ENCODE results near the gene POLR1A.

Gene POLR1A

GRCh38 chr2:86056590-86057331 is 48.9 kb downstream of the POLR1A start:
- DNase-seq: no peak

- no peak for DNase-seq
These were observed 50.4 kb downstream of the POLR1A start for GRCh38 chr2:86055314-86055713.

- DNase-seq: no peak
These were observed 51.1 kb downstream of the POLR1A start for GRCh38 chr2:86054535-86055082.

- DNase-seq: no peak
These were observed 52.5 kb downstream of the POLR1A start for GRCh38 chr2:86053166-86053565.

GRCh38 chr2:86052676-86053075 is 53.0 kb downstream of the POLR1A start:
- no peak for DNase-seq

- no peak for DNase-seq
These were observed 53.4 kb downstream of the POLR1A start for GRCh38 chr2:86052265-86052664.

GRCh38 chr2:86050301-86050700 is 55.4 kb downstream of the POLR1A start:
- DNase-seq: no peak

GRCh38 chr2:86049529-86049928 is 56.2 kb downstream of the POLR1A start:
- DNase-seq: no peak

- DNase-seq: peak; percentile 28
These were observed 56.8 kb downstream of the POLR1A start for GRCh38 chr2:86048888-86049287.

- no peak for DNase-seq
These were observed 57.3 kb downstream of the POLR1A start for GRCh38 chr2:86048383-86048701.

GRCh38 chr2:86047575-86048382 is 57.9 kb downstream of the POLR1A start:
- no peak for DNase-seq

- no peak for DNase-seq
These were observed 60.1 kb downstream of the POLR1A start for GRCh38 chr2:86045541-86045940.

GRCh38 chr2:86044614-86045013 is 61.1 kb downstream of the POLR1A start:
- DNase-seq: no peak

GRCh38 chr2:86044045-86044444 is 61.6 kb downstream of the POLR1A start:
- no peak for DNase-seq

- no peak for DNase-seq
These were observed 63.2 kb downstream of the POLR1A start for GRCh38 chr2:86042256-86043168.

- no peak for DNase-seq
These were observed 65.6 kb downstream of the POLR1A start for GRCh38 chr2:86039963-86040655.

- no peak for DNase-seq
These were observed 66.3 kb downstream of the POLR1A start for GRCh38 chr2:86039178-86039962.

- no peak for DNase-seq
These were observed 67.2 kb downstream of the POLR1A start for GRCh38 chr2:86038291-86039081.

GRCh38 chr2:86037795-86038192 is 67.9 kb downstream of the POLR1A start:
- no peak for DNase-seq

- peak; percentile 39 for DNase-seq
These were observed 68.4 kb downstream of the POLR1A start for GRCh38 chr2:86037141-86037794.
